ENCODE data around the gene MDN1.
"Not testable (repeated sequence)": the region's sequence is repeated elsewhere in the genome, so short reads cannot be mapped to it uniquely, and the experiment has no call there.

MDN1 gene

DNA sequence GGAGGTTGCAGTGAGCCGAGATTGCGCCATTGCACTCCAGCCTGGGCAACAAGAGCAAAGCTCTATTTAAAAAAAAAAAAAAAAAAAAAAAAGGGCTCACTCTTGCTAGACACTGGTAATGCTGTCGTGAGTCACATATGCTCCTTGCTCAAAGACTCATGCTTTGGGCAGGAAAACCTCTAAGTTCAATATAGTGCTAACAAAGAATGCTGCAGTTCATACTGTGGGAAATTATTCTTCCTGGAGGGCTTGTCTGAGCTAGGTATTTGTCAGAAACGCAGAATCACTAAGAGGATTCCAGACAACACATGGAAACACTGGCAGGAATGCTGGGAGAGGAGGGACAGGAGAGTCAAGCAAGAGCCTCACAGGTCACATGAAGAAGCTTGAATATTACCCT lies 178.8 kb downstream of the MDN1 start:
- no peak for DNase-seq

DNA sequence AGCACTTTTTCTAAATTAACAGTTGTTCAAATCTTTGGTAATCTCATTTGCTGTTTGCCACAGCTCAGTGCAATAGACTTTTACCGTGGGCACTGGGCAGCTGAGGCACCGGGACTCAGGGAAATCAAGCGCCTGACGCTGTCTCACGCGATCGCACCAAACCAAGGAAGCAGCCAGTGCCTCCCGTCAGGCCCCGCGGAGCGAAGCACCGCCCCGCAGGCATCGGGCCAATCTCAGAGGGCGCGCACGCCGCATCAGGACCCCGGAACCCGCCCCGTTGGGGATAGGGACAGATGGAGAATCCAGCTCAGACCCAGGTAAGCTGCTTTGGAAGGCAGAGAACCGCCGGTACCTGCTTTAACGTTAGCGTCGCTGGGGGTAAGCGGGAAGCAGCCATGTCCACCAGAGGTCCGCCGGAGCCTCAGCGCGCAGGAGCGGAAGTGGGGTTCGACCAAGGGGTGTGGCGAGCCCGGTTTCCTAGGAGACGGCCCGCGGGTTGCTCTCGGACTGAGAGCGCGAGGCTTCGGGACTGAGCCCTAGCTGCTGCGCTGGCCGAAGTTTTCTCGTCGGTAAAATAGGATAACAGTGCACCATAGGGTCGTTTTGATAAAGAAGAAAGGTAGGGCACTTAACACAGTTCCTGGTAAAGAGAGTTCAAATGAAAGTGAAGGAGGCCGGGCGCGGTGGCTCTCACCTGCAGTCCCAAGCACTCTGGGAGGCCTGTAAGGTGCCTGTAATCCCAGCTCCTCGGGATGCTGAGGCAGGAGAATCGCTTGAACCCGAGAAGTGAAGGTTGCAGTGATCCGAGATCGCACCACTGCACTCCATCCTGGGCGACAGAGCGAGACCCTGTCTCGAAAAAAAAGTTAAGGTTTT lies 181.0 kb downstream of the MDN1 start, which contains the start of gene LYRM2:
LYRM2 (minus strand) TSS at position 428 of the 876 bp plus-strand sequence; CDS start at position 397, 31 bp downstream.
- DNase-seq = peak; percentile 87

DNA sequence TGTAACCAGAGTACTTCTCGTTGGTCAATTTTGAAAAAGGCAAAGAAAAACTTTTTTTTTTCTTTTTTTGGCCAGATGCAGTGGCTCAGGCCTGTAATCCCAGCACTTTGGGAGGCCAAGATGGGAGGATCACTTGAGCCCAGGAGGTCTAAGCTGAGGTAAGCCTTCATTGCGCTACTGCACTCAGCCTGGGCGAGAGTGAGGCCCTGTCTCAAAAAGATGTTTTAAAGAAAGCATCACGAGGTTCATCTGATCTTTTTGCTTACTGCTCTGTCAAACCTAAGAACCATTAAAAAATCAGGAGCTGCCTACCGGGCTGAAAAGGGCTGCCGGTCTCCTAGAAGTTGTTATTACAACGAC lies 181.7 kb downstream of the MDN1 start:
- no peak for DNase-seq

DNA sequence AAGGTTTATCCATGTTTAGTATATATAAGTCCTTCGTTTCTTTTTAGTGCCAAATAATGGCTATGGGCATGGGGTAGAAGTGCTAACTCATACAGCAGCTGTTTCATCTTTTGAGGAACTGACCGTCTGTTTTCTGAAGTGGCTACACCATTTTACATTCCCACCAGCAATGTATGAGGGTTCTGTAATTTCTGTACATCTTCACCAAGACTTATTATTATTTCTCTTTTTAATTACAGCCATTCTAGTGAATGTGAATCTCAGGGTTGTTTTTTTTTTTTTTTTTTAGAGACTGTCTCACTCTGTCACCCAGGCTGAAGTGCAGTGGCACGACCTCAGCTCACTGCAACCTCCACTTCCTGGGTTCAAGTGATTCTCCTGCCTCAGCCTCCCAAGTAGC lies 183.2 kb downstream of the MDN1 start:
- DNase-seq = not testable (repeated sequence)

DNA sequence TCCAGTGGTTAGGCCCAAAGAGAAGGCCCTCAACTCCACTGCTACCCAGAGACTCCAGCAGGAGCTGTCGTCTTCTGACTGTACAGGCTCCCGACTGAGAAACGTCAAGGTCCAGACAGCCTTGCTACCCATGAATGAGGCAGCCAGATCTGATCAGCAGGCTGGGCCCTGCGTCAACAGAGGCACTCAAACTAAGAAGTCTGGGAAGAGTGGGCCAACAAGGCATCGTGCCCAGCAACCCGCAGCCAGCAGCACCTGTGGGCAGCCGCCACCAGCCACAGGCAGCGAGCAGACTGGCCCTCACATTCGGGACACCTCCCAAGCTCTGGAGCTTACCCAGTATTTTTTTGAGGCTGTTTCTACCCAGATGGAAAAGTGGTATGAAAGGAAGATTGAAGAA lies 189.1 kb downstream of the MDN1 start:
- no peak for DNase-seq

DNA sequence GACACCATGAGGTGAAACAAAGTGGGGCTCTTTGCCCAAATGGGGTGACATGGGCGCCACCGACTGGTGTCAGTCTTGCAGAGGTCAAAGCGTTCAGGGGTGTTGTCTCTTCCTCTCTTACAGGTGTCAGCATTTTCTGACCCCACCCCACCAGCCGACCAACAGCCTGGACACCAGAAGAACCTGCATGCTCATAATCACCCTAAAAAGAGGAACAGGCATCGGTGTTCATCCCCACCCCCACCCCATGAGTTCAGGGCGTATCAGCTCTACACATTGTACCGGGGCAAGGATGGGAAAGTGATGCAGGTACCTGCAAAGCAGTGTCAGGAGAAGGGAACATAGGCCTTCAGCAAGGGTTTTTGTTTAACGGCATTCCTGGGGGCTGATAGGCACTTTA lies 195.8 kb downstream of the MDN1 start:
- DNase-seq = no peak

DNA sequence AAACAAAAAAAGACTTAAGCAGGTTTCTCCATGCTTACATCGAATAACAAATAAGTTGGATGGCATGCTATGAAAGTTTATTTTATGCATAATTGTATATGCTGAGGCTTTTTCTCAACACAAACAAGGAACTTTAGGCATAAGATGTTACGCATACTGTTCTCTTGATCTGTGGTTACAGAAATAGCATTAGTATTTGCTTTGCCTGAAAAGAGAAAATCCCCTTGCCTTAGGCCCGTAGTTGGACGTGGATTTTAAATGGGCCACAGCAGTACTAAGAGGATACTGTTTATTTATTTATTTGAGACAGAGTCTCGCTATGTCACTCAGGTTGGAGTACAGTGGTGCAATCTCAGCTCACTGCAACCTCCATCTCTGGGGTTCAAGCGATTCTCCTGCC lies 200.0 kb downstream of the MDN1 start:
- DNase-seq = no peak

DNA sequence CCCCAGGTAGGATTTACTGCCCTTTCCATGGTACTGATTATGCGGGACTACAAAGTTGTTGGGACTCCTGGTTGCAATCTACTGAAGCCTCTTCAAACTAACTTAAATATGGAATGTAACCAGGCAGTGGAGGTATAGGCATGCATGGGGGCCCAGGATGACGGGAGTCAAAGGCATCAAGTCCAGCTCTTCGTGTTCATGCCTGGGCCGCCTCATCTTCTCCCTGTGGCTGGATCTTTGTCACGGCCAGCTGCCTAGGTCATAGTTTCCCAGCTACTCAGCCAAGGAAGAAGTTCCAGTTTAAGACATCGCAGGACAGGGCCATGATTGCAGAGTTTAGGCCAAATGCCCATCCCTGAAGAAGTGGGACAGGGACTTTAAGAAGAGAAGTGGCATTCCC lies 201.6 kb downstream of the MDN1 start:
- no peak for DNase-seq

DNA sequence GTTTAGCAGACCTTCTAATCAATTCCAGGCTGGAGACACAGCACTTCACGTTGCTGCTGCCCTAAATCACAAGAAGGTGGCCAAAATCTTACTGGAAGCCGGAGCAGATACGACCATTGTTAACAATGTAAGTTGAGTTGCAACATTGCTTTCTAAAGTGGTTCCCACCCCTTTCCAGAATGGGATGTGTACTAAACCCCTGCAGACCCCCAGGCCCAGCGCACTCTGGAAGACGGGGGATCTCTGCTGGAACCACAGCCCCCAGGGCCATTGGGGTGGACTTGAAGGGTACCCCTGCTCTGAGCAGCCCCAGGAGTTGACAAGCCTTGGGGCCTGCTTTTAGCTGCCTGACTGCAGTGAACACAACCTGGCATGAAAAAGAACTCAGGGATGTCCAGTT lies 203.1 kb downstream of the MDN1 start:
- DNase-seq = no peak

DNA sequence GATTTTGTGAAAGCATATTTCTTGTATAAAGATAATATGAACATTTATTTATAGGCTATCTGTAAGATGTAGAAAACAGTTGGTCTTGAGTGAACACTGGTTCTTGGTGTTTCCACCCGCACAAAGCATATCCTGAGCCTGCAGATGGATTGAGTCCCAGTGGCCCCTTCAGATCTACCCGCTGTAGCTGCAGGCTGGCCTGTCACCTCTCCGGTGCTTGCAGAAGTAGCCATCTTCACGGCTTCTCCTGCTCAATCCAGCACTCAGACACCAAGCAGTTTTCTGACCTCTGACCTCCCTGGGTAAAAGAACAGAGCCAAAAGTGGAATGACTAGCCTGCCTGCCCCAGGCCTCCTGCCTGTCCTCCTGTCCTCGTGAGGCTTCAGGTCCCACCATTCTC lies 203.7 kb downstream of the MDN1 start:
- no peak for DNase-seq

DNA sequence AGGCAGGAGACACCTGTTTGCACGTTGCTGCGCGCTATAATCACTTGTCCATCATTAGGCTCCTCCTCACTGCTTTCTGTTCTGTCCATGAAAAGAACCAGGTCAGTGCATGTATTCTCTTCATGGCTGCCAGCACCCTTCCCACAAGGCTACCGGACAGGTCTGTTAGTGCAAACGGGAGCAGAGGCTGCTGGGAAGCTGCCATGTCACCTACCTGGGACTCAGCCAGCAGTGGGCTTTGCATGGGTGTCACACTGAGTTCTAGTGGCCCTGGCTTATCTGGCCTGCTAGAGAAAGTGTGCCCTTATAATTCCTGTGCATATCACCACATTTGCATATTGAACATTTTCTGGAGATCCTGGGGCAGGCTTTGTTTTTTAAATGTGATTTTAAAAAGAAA lies 205.8 kb downstream of the MDN1 start:
- DNase-seq = no peak

DNA sequence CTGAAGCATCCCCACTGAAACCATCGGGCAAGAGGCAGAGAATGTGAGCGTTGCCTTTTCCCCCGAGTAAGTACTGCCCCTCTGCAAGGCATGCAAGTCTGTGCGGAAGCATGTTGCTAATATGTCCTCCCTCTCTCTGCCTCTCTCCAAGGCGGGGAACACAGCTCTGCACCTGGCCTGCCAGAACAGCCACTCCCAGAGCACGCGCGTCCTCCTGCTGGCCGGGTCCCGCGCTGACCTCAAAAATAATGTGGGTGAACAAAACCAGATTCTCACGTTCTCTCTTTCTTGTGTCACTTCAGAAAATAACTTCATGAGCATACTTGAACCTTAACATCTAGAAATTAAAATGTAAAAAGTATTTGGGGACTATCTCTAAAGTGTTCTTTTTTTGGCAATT lies 207.5 kb downstream of the MDN1 start:
- no peak for DNase-seq

DNA sequence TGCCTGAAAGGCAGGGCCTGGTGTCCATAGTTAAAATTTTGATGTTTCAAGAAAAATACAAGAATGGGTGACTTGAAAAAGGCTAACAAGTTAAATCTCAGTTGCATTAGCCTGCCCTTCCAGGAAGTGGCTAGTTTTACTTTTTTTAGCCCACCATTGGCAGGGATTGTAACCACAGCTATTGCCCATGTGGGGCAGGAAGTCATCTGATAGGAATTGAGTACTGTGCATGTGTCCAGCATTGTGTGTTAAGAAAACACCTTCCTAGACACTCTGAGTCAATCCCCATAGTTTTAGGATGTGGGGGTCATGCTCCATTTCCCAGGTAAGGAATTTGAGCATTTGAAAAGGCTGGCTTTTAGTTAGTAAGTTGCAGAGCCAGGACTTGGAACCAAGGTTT lies 207.9 kb downstream of the MDN1 start:
- no peak for DNase-seq

DNA sequence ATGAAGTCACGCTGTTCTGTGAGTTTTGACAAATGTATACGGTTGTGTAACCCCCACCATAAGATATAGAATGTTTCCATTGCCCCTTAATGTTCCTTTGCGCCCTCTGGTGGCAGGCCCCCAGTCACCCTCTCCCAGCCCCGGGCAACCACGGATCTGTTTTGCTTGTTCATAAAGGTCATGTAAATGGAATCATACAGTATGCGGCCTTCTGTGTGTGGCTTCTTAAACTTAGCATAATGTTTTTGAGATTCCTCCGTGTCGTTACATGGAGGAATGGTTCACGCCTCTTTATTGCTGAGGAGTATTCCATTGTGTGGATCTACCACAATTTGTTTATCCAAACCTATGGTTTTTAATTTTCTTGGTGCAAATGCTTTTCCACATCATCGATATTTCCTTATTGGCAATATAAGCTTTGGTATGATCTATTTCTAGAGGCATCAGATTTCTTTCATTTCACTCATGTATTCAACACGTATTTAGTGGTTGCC lies 209.4 kb downstream of the MDN1 start:
- peak; percentile 82 for DNase-seq

DNA sequence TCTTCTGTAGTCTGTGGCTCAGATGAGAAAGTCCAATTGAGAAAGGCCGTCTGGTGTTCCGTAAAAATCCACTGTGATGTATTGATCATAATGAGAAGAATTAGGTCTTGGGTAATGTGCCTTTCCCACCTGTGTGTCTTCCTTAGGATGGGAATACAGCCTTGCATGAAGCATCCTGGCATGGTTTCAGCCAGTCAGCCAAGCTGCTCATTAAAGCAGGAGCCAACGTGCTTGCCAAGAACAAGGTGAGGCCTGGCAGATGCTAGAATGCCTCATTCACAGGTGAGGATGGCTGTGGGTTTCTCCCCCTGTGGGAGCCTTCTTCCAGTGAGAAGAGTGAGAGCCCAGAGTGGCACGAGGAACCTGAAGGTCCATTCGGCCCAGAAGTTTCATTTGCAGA lies 213.7 kb downstream of the MDN1 start:
- no peak for DNase-seq

DNA sequence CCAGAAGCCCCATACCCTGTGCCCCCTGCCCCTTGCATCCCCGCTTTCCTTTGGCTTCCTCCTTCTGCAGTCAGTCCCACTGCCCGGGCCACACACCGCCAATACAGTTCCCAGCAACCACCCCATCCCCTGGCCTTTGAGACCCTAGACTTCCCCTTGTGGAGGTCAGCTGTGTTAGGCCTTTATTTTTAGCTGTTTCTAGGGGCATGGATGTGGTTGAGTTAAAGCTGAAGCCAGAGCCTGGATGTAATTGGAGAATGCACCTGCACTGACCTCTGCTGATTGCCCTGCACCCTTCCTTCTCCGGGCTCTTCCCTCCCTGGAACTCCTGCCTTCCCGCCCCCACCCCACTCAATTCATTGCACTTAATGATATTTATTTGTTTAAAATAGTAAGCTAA lies 214.9 kb downstream of the MDN1 start:
- DNase-seq = no peak

DNA sequence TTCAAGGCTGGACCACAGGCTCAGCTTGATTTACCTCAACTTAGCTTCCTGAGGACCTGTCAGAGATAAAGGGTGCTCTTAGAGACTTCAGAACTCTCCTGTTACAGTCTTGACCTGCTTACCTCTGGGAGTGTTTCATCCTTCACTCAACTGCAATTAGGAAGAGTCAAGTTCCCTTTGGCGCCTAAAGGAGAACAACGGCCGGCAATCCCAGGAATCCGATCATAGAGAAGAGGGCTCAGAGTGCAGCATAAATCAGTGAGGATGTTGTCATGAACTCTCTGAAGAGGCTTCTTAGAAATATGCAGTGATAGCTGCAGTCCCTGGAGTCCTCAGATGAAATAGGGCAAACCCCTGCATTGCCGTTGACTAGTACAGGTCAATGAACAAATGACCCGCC lies 217.4 kb downstream of the MDN1 start:
- DNase-seq = no peak

DNA sequence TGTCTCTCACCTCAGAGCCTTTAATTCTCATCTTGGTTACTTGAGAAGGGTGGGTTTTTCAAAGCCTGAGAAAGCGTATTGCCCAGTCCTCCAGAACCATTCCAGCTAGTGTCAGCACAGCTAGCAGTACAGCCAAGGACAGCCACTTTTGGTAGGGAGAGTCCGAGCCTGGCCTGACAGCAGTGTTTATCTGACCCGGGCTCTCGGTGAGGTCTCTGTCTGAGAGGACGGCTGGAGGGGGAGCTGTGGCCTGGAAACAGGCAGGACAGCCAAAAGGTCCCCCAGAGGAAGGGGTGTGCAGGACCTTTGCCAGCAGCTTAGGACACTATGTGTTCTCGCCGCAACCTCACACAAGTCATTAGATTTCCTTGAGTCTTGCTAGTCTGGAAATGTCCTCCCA lies 219.9 kb downstream of the MDN1 start:
- no peak for DNase-seq

DNA sequence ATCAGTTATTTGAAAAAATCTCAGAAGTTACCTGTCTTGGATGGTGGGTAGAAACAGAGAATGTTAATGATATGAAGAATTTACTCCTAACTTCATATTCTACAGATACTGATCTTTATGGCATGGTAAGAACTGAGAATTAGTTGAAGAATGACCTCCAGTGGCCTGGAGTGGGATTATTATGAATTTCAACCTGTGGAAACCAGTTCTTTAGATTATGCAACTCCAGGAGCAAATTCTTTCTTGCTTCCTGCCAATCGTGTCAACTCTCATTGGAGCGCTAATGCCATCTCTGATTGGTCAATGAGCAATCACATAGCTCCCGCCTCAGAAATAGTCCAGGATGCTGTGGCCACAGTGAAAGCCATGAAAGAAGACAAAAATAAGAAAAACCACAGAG lies 221.6 kb downstream of the MDN1 start:
- no peak for DNase-seq

DNA sequence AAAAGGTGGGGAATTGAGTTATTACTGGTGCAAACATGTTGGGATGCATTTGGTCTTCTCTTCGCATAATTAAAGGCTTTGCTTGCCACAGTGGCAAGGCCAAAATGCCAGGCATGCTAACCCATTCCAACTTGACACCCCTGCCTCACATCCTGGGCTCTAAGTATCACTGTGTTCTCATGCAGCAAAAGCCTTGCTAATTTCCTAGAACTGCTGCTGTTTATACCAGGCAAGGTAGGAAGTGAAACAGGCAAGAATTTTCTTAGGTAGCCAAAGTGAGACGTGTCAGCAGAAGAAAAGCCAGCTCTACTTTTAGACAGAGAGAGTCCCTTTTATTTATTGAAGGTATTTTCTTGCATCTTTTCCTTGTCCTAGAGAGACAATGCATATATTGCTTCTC lies 222.2 kb downstream of the MDN1 start:
- DNase-seq = no peak

DNA sequence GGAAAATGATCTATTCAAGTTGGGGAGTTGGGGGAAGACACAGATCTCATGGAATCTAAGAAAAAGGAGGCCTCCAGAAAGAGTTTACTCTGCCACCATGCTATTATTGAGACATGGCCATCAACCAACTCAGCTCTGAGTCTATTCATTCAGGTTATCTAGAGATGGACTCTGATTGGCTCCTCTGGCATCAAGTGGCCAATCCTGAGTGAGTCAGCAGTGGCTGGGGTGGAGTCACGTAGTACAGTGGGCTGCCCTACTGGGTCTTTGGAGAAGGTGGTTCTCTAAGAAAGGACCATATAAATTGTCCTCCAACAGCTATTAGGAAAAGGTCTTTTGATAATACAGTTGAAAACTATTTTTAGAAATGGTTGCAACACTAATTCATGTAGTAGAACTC lies 223.1 kb downstream of the MDN1 start:
- no peak for DNase-seq

DNA sequence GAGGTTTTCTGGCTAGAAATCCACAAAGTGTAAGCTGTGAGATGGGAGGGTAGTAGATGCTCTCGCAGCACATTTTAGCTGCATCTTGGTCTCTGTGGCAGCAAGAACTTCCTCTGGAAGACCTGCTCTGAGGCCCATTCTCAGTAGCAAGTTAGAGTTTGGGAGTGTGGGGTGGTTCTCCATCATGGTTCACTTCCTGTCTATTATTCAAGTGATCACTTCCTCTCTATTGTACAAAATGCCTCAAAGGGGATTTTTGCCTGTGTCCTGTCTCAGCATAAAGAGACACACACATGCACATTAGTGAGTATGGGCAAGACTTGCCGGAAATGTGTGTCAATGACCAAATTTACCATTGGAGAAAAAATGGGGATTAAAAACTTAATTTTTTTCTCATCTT lies 223.5 kb downstream of the MDN1 start:
- DNase-seq = no peak
